ENCODE results near the gene MOB2. TPM values are rescaled to one million over a fixed set of nuclear protein-coding genes. Genes with fewer than 3 reads are reported as not detected.

Gene MOB2
- total and polyA plus RNA-seq, 2 donors (not counting 1 experiment from before 2014, with no cell fraction given): 13.1 to 30.1 TPM

GRCh38 chr11:1523779-1524178, 37.2 kb upstream of the MOB2 start:
- no peak overlapping the region for H3K27ac ChIP-seq (ENCODE audit: insufficient read depth, low read length)
- peaks cover 14% of the 10 kb centered on the region for H3K79me2 ChIP-seq (ENCODE audit: control insufficient read depth, insufficient read depth, low read length)
- no peak overlapping the region for H3K4me3 ChIP-seq (replicated peaks in 1 of 4; ENCODE audit: control extremely low read depth in 1 of 4, insufficient read depth in 1 of 4, low read depth in 3 of 4, low read length in 4 of 4)
- H3K9me3 ChIP-seq (ENCODE audit: control insufficient read depth, insufficient read depth, low read depth, low read length): no peaks in the 10 kb centered on the region
- H3K4me1 ChIP-seq (ENCODE audit: control insufficient read depth, extremely low read depth, insufficient read depth, low read length): no peaks in the 10 kb centered on the region
- no peak overlapping the region for H3K4me2 ChIP-seq (ENCODE audit: extremely low read depth, insufficient read depth, low read length)
- H3K9ac ChIP-seq (ENCODE audit: insufficient read depth, low read length): no peak overlapping the region
- H3K36me3 ChIP-seq (ENCODE audit: control insufficient read depth, insufficient read depth, low read length): no peaks in the 10 kb centered on the region
- H3K27me3 ChIP-seq (ENCODE audit: control insufficient read depth, insufficient read depth, low read length): no peaks in the 10 kb centered on the region
- H4K20me1 ChIP-seq (ENCODE audit: control insufficient read depth, extremely low read depth, insufficient read depth, low read length): no peaks in the 10 kb centered on the region
- no peak overlapping the region for H2AFZ ChIP-seq (ENCODE audit: low read length)
- DNase-seq (ENCODE audit: low read depth in 2 of 2): no peak
- no peak for TF ChIP-seq EZH2 (IDR thresholded peaks at IDR 0.05; ENCODE audit: low read length, missing control alignments)
- no peak for TF ChIP-seq CTCF (conservative IDR thresholded peaks at IDR 0.05 in 1 of 2, IDR thresholded peaks at IDR 0.05 in 1 of 2; ENCODE audit: low read depth in 1 of 2, low read length in 2 of 2)

DNA sequence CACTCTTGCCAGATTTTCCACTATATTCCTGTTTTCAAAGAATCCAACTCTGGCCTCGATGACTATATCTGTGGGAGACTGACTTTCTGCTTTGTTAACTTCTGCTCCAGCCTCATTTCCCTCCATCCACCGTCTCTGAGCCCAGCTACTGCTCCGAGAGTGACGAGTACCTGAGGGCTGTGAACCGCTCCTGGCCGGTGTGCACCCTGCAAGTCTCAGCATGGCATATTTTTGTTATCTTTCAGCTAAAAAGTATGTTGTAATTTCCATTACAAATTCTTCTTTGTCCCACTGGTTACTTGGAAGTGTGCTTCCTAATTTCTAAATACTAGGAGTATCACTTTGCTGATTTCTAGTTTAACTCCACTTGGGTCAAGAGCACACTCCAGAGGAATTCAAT, 36.5 kb upstream of the MOB2 start:
- H3K9ac ChIP-seq (ENCODE audit: insufficient read depth, low read length): no peak overlapping the region
- no peak for DNase-seq (ENCODE audit: low read depth in 2 of 2)
- H3K36me3 ChIP-seq (ENCODE audit: control insufficient read depth, insufficient read depth, low read length): no peaks in the 10 kb centered on the region
- H4K20me1 ChIP-seq (ENCODE audit: control insufficient read depth, extremely low read depth, insufficient read depth, low read length): no peaks in the 10 kb centered on the region
- H3K4me2 ChIP-seq (ENCODE audit: extremely low read depth, insufficient read depth, low read length): no peak overlapping the region
- no peak overlapping the region for H2AFZ ChIP-seq (ENCODE audit: low read length)
- no peaks in the 10 kb centered on the region for H3K4me1 ChIP-seq (ENCODE audit: control insufficient read depth, extremely low read depth, insufficient read depth, low read length)
- no peaks in the 10 kb centered on the region for H3K9me3 ChIP-seq (ENCODE audit: control insufficient read depth, insufficient read depth, low read depth, low read length)
- peaks cover 8% of the 10 kb centered on the region for H3K79me2 ChIP-seq (ENCODE audit: control insufficient read depth, insufficient read depth, low read length)
- H3K27me3 ChIP-seq (ENCODE audit: control insufficient read depth, insufficient read depth, low read length): no peaks in the 10 kb centered on the region
- no peak for TF ChIP-seq EZH2 (IDR thresholded peaks at IDR 0.05; ENCODE audit: low read length, missing control alignments)
- no peak for TF ChIP-seq CTCF (conservative IDR thresholded peaks at IDR 0.05 in 1 of 2, IDR thresholded peaks at IDR 0.05 in 1 of 2; ENCODE audit: low read depth in 1 of 2, low read length in 2 of 2)
- H3K4me3 ChIP-seq (replicated peaks in 1 of 4; ENCODE audit: control extremely low read depth in 1 of 4, insufficient read depth in 1 of 4, low read depth in 3 of 4, low read length in 4 of 4): no peak overlapping the region
- no peak overlapping the region for H3K27ac ChIP-seq (ENCODE audit: insufficient read depth, low read length)

GRCh38 chr11:1522081-1522424, 35.5 kb upstream of the MOB2 start:
- H3K27ac ChIP-seq (ENCODE audit: insufficient read depth, low read length): no peak overlapping the region

More at GRCh38 chr11:1522081-1522424, 35.5 kb upstream of the MOB2 start:
- Histone ChIP-seq H4K20me1 (ENCODE audit: control insufficient read depth, extremely low read depth, insufficient read depth, low read length) (no peaks in the 10 kb centered on the region), H3K4me2 (ENCODE audit: extremely low read depth, insufficient read depth, low read length) (no peak overlapping the region), H3K9me3 (ENCODE audit: control insufficient read depth, insufficient read depth, low read depth, low read length) (no peaks in the 10 kb centered on the region), H2AFZ (ENCODE audit: low read length) (no peak overlapping the region), H3K27me3 (ENCODE audit: control insufficient read depth, insufficient read depth, low read length) (no peaks in the 10 kb centered on the region), H3K4me3 (replicated peaks in 1 of 4; ENCODE audit: control extremely low read depth in 1 of 4, insufficient read depth in 1 of 4, low read depth in 3 of 4, low read length in 4 of 4) (no peak overlapping the region), H3K36me3 (ENCODE audit: control insufficient read depth, insufficient read depth, low read length) (no peaks in the 10 kb centered on the region), H3K4me1 (ENCODE audit: control insufficient read depth, extremely low read depth, insufficient read depth, low read length) (no peaks in the 10 kb centered on the region), H3K9ac (ENCODE audit: insufficient read depth, low read length) (no peak overlapping the region), H3K79me2 (ENCODE audit: control insufficient read depth, insufficient read depth, low read length) (peaks cover 7% of the 10 kb centered on the region)
- DNase-seq (ENCODE audit: low read depth in 2 of 2): no peak
- TF ChIP-seq CTCF (conservative IDR thresholded peaks at IDR 0.05 in 1 of 2, IDR thresholded peaks at IDR 0.05 in 1 of 2; ENCODE audit: low read depth in 1 of 2, low read length in 2 of 2) (no peak), EZH2 (IDR thresholded peaks at IDR 0.05; ENCODE audit: low read length, missing control alignments) (no peak)
